ENCODE data around the gene TSPY9. TPM values are rescaled to one million over a fixed set of nuclear protein-coding genes. Genes with fewer than 3 reads are reported as not detected.

The TSPY9 gene
- total RNA-seq, result not detected in 2 replicates

GRCh38 chrY:9486967-9487366, at the start of gene TSPY9:
Gene TSPY9 (plus strand): TSS chrY:9487267. CDS start chrY:9487313, 46 bp downstream.

GRCh38 chrY:9466655-9467054, 20.4 kb upstream of the TSPY9 start, which contains the start of gene TSPY1:
Gene TSPY1 (plus strand): TSS chrY:9466955. CDS start chrY:9467001, 46 bp downstream.

GRCh38 chrY:9527580-9527979, 40.5 kb downstream of the TSPY9 start, which contains the start of gene TSPY10:
Gene TSPY10 (plus strand): TSS chrY:9527880. CDS start chrY:9527926, 46 bp downstream.

Other genes with a start within 250 kb of the TSPY9 start
- not detected in 2 replicates for gene TSPY4, start 149.8 kb upstream of the TSPY9 start, total RNA-seq
- not detected in 2 replicates for gene TSPY8, start 129.5 kb upstream of the TSPY9 start, total RNA-seq
- gene TSPY3, start 88.8 kb upstream of the TSPY9 start, total RNA-seq, result not detected in 2 replicates
- not detected in 2 replicates for gene TSPY1, start 20.3 kb upstream of the TSPY9 start, total RNA-seq
- not detected in 2 replicates for gene TSPY10, start 40.6 kb downstream of the TSPY9 start, total RNA-seq